ENCODE data around the gene IGSF3.

Gene IGSF3

DNA sequence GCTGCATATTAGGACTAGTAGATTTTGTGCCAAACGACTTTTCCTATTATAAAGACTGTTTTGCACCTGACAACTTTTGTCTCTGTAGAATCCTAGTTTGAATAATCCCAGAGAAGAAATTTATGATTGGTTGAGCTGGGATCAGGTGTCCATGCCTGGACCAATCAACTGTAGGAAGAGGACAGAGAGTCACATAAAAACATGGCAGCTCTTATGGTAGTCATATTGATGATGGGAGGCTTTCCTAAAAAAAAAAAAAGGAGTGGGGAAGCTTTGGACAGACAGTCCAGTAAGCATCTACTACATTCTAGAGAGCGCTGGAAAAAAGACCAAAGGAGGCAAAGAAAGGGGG is 30.7 kb upstream of the IGSF3 start:
- no peak overlapping the region for H3K27ac ChIP-seq (ENCODE audit: low read length)
- H3K79me2 ChIP-seq (ENCODE audit: insufficient read depth, low read length), result no peaks in the 10 kb centered on the region
- H3K4me3 ChIP-seq (ENCODE audit: low read depth in 1 of 2, low read length in 2 of 2), result no peak overlapping the region
- H3K9me3 ChIP-seq (ENCODE audit: insufficient read depth, low read length, severe bottlenecking), result no peaks in the 10 kb centered on the region
- no peak for ATAC-seq (ENCODE audit: insufficient read depth, low read depth)
- H3K36me3 ChIP-seq (ENCODE audit: insufficient read depth, low read length), result no peaks in the 10 kb centered on the region
- no peak overlapping the region for H2AFZ ChIP-seq (ENCODE audit: low read depth, low read length)
- H3K9ac ChIP-seq (ENCODE audit: low read depth, low read length), result no peak overlapping the region
- no peak for DNase-seq
- no peaks in the 10 kb centered on the region for H3K4me1 ChIP-seq (ENCODE audit: insufficient read depth, low read length)
- H3K27me3 ChIP-seq (ENCODE audit: insufficient read depth, low read length, poor library complexity), result no peaks in the 10 kb centered on the region
- H3K4me2 ChIP-seq (ENCODE audit: insufficient read depth, low read length), result no peak overlapping the region
- H4K20me1 ChIP-seq (ENCODE audit: insufficient read depth, low read length), result no peaks in the 10 kb centered on the region
- TF ChIP-seq, protein P1, sequence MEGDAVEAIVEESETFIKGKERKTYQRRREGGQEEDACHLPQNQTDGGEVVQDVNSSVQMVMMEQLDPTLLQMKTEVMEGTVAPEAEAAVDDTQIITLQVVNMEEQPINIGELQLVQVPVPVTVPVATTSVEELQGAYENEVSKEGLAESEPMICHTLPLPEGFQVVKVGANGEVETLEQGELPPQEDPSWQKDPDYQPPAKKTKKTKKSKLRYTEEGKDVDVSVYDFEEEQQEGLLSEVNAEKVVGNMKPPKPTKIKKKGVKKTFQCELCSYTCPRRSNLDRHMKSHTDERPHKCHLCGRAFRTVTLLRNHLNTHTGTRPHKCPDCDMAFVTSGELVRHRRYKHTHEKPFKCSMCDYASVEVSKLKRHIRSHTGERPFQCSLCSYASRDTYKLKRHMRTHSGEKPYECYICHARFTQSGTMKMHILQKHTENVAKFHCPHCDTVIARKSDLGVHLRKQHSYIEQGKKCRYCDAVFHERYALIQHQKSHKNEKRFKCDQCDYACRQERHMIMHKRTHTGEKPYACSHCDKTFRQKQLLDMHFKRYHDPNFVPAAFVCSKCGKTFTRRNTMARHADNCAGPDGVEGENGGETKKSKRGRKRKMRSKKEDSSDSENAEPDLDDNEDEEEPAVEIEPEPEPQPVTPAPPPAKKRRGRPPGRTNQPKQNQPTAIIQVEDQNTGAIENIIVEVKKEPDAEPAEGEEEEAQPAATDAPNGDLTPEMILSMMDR (IDR thresholded peaks at IDR 0.05; ENCODE audit: borderline replicate concordance, extremely low read depth, low read length, poor library complexity, severe bottlenecking), result no peak
- no peak for TF ChIP-seq EZH2 (IDR thresholded peaks at IDR 0.05; ENCODE audit: borderline replicate concordance, low read depth, low read length, severe bottlenecking)

DNA sequence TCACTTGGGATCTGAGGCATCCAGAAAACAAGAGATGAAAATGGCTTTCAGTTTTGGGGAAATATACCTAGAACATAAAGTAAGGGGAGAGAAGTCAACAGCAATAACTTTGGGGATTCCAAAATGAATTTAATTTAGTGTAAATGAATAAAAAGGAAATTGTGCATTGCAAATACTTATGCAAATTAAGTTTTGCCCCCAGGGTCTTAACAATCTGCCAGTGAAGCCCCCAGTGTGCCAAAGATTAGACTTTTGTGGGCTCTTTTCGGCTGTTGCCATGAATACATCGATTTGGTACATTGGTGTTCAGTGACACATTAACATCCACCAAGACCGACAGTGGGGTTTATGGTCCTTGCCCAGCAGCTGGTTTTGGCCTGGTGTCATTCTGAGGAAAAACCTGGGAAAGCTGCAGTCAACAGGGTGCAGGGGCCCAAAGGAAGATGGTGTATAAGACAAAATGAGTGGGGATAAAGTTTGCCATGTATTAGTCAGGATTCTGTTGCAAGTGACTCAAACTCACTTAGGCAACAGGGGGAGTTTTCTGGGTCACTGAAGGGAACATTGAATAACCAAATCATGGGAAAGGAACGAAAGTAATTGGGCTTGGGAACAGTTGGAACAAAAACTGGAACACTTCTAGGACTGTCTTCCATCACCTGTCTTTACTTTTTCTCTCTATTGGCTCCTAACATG is 30.2 kb upstream of the IGSF3 start:
- no peak for ATAC-seq (ENCODE audit: insufficient read depth, low read depth)
- Histone ChIP-seq H3K9me3 (ENCODE audit: insufficient read depth, low read length, severe bottlenecking) (no peaks in the 10 kb centered on the region), H3K4me3 (ENCODE audit: low read depth in 1 of 2, low read length in 2 of 2) (no peak overlapping the region), H3K27ac (ENCODE audit: low read length) (no peak overlapping the region), H3K4me2 (ENCODE audit: insufficient read depth, low read length) (no peak overlapping the region), H3K4me1 (ENCODE audit: insufficient read depth, low read length) (no peaks in the 10 kb centered on the region), H2AFZ (ENCODE audit: low read depth, low read length) (no peak overlapping the region), H3K79me2 (ENCODE audit: insufficient read depth, low read length) (no peaks in the 10 kb centered on the region), H4K20me1 (ENCODE audit: insufficient read depth, low read length) (no peaks in the 10 kb centered on the region), H3K36me3 (ENCODE audit: insufficient read depth, low read length) (no peaks in the 10 kb centered on the region), H3K27me3 (ENCODE audit: insufficient read depth, low read length, poor library complexity) (no peaks in the 10 kb centered on the region), H3K9ac (ENCODE audit: low read depth, low read length) (no peak overlapping the region)
- TF ChIP-seq, protein P1 (IDR thresholded peaks at IDR 0.05; ENCODE audit: borderline replicate concordance, extremely low read depth, low read length, poor library complexity, severe bottlenecking), result no peak
- no peak for TF ChIP-seq EZH2 (IDR thresholded peaks at IDR 0.05; ENCODE audit: borderline replicate concordance, low read depth, low read length, severe bottlenecking)
- DNase-seq, result no peak

DNA sequence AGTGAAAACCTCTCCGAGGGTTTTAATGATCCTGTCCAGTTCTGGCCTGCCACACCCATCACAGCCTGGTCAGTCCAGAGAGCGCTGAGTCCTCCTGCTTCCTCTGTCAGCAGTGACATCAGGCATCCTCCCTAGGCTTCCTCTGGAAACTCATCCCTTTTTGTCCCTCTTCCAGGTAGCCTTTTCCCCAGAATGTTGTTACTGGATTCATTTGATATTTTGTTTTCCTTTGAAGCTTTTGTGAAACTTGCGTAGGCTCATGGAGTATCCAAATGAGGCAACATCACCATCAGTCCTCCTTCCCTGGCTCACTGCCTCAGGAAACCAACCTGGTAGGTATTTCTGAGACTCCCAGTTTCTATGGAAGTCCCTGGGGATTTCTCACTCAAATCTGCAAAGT is 27.0 kb upstream of the IGSF3 start:
- Histone ChIP-seq H3K4me3 (ENCODE audit: low read depth in 1 of 2, low read length in 2 of 2) (no peak overlapping the region), H3K36me3 (ENCODE audit: insufficient read depth, low read length) (no peaks in the 10 kb centered on the region), H4K20me1 (ENCODE audit: insufficient read depth, low read length) (no peaks in the 10 kb centered on the region), H3K27ac (ENCODE audit: low read length) (no peak overlapping the region), H3K79me2 (ENCODE audit: insufficient read depth, low read length) (no peaks in the 10 kb centered on the region), H3K4me2 (ENCODE audit: insufficient read depth, low read length) (no peak overlapping the region), H3K4me1 (ENCODE audit: insufficient read depth, low read length) (no peaks in the 10 kb centered on the region), H3K9ac (ENCODE audit: low read depth, low read length) (no peak overlapping the region), H3K27me3 (ENCODE audit: insufficient read depth, low read length, poor library complexity) (no peaks in the 10 kb centered on the region), H2AFZ (ENCODE audit: low read depth, low read length) (no peak overlapping the region), H3K9me3 (ENCODE audit: insufficient read depth, low read length, severe bottlenecking) (no peaks in the 10 kb centered on the region)
- ATAC-seq (ENCODE audit: insufficient read depth, low read depth), result no peak
- DNase-seq, result no peak
- TF ChIP-seq, protein P1 (IDR thresholded peaks at IDR 0.05; ENCODE audit: borderline replicate concordance, extremely low read depth, low read length, poor library complexity, severe bottlenecking), result no peak
- TF ChIP-seq EZH2 (IDR thresholded peaks at IDR 0.05; ENCODE audit: borderline replicate concordance, low read depth, low read length, severe bottlenecking), result no peak
